GM12872 (cell line): Measurements from ENCODE around the gene CHID1.

Experiments
- CTCF ChIP-seq: IDR thresholded peaks from 3 replicates; pipeline ENCODE4 v1.5.1; 2011; ENCODE audit warnings: low read depth, mild to moderate bottlenecking, low read length, moderate library complexity; ENCODE audit not compliant: insufficient read depth

Gene CHID1

GRCh38 chr11:844693-845644 lies 65.6 kb downstream of the CHID1 start:
- no peak for TF ChIP-seq CTCF

DNA sequence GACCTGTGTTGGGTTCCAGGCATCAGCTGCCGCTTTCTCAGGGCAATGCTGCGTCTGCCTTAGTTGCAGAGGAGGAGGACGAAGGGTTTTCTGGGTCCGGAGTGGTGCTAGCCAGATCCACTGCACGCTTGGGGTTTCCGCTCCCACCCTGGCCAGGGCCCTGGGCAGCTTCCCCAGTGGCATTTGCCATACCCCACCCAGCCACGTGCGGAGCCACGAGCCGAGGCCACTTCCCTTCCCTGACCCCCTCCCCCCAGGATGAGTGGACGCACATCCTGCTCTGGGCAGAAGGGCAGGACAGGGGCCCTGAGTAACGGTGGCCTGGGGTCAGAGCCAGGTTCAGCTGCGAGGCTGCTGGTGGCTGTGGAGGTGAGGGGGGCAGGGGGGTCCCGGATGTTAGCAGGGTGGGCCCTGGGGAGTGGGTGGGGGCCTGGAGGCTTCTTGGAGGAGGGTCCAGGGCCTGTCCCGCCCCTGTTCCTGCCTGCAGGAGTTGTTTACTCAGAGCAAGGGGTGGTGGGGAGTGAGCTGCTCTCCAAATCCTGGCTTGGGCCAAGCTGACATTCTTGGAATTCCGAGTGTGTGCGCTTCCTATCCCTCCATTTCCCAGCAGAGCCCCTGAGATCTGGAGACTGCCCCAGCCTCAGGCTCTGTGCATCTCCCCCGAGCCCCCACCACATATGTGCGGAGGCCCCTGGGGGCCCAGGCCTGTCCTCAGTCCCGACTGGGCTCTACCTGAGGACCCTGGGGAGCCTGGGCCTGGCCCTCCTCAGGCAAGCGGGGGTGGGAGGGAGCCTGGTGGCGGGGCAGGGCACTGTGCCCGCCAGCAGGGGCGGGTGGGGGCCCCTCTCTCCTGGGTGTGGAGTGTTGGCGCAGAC lies 66.6 kb downstream of the CHID1 start:
- TF ChIP-seq CTCF: no peak

- TF ChIP-seq CTCF: peak; percentile 11; the same call in 1 of the 3 replicates
These were observed 67.4 kb downstream of the CHID1 start for GRCh38 chr11:843086-843734.

DNA sequence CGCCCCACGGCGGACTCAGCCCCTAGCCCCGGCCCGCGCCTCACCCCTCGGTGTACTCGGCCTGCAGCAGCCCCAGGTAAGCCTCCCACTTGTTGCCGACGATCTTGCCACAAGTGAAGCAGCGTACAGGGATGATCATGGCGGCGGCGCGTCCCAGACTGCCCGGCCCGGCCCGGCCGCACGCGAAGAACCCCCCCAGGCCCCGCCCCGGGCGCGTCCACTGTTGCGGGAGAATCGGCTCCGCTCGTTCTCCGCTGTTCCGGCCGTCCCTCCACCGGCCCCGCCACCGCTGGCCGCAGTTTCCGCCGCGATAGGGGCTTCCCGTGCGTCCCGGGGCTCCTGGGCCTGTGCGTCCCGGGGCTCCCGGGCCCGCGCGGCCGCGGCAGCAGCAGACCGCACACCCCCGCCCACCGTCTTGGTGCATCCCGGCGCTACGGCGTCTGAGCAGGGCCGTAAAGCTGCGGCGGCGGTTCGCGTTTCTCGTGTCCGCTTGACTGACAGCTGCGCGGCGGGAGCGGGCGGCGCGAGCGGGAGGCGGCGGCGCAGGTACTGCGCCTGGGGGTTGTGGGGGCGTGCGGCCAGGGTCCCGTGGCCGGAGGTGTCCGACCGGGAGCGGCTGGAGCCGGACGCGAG lies 68.1 kb downstream of the CHID1 start, which contains the start of the genes POLR2L and TSPAN4:
TSS of gene POLR2L (minus strand) at position 160 of the 633 bp plus-strand sequence. CDS start at position 139, 21 bp downstream.
TSS of gene TSPAN4 (plus strand) at position 483 of the 633 bp plus-strand sequence. CDS start 7,453 bp downstream, outside the sequence.
- no peak for TF ChIP-seq CTCF

DNA sequence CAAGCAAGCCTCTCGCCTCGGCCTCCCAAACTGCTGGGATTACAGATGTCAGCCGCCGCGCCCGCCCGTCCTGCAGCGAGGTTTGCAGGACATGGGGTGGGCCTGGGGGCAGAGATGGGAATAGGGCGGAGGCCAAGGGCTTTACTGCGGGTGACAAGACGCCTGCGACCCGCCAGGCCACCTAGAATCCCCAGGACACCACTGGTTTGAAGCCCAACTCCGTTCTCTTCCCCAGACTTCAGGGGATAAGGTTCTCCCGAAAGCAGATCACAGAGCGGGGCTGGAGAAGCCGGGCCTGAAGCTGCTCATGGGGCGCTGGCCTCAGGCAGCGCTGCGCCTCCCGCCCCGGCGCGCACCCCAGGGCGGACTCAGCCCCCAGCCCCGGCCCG lies 68.6 kb downstream of the CHID1 start:
- TF ChIP-seq CTCF: no peak

- peak; percentile 52 for TF ChIP-seq CTCF
These were observed 70.6 kb downstream of the CHID1 start for GRCh38 chr11:839875-840617.
